GM12873 (cell line): ENCODE measurements around the gene ACER3.

Experiments
- TF ChIP-seq, protein P1 (sequence below): IDR thresholded peaks from 2 replicates; pipeline ENCODE4 v1.5.1; 2012; ENCODE audit warnings: low read depth, mild to moderate bottlenecking, moderate library complexity, low read length, control low read depth; ENCODE audit not compliant: insufficient read depth; ENCODE audit errors: missing control alignments

ACER3 gene

DNA sequence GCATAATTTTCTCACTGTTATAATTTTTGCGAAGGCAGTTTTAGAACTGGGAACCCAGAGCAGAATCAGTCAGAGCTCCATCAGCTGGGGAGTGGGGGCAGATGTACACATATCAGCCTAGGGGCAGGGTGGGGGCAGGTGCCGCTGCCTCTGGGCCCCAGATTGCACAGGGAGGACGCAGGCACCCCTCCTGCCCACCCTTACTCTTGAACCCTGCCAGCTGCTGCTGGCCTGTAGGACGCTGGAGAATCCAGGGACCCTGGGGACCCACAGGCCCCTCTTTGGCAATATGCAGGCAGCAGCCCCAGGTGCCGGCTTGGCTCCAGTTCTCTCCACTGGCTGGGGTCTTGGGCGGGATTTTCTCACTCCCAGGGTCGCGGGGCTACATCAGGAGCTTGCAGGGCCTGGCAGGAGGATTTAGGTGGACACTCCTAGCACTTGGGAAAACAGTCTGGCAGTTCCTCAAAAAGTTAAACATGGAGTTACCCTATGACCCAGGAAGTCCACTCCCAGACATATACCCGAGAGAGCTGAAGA, 197.3 kb downstream of the ACER3 start:
- TF ChIP-seq, protein P1, sequence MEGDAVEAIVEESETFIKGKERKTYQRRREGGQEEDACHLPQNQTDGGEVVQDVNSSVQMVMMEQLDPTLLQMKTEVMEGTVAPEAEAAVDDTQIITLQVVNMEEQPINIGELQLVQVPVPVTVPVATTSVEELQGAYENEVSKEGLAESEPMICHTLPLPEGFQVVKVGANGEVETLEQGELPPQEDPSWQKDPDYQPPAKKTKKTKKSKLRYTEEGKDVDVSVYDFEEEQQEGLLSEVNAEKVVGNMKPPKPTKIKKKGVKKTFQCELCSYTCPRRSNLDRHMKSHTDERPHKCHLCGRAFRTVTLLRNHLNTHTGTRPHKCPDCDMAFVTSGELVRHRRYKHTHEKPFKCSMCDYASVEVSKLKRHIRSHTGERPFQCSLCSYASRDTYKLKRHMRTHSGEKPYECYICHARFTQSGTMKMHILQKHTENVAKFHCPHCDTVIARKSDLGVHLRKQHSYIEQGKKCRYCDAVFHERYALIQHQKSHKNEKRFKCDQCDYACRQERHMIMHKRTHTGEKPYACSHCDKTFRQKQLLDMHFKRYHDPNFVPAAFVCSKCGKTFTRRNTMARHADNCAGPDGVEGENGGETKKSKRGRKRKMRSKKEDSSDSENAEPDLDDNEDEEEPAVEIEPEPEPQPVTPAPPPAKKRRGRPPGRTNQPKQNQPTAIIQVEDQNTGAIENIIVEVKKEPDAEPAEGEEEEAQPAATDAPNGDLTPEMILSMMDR, result no peak

DNA sequence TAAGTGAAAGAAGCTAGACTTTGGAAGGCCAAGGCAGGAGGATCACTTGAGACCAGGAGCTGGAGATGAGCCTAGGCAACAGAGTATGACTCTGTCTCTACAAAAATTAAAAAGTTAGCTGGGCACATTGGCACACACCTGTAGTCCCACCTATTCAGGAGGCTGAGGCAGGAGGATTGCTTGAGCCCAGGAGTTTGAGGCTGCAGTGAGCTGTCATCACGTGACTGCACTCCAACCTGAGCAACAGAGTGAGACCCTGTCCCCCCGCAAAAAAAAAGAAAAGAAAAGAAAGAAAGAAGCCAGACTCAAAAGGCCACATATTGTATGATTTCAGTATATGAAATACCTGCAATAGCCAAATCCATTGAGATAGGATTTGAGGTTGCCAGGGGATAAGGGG, 198.2 kb downstream of the ACER3 start:
- TF ChIP-seq, protein P1, result no peak

DNA sequence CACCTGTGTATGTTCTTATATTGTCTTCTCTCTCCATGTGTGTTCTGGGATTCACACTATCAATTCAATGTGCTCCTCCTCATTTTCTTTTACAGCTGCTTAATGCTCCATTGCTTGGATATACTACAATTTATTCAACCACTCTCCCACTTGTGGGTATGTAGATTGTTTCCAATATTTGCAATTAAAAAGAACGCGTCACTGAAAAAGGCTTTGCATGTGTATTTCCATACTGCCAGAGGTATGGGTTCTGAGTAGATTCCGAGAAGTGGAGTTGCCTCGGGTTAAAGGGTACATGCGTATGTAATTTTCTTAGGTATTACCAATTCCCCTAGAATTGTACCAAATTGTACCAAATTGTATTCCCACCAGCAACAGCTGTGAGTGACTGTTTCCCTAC, 199.1 kb downstream of the ACER3 start:
- TF ChIP-seq, protein P1, result no peak

DNA sequence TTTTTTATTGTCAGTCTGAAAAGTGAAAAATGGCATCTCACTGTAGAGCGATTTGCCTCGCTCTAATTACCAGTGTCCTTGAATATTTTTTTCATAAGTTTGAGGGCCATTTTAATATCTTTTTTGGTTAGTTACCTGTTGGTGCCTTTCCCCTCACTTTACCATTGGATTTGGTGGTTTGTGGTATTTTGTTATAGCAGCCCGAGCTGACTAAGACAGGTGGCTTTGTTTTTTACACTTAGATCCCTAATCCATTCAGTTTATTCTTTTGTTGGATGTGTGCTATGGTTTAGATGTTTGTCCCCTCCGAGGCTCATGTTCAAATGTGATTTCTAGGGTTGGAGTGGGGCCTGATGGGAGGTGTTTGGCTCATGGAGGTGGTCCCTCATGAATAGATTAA, 199.5 kb downstream of the ACER3 start:
- TF ChIP-seq, protein P1, result no peak

DNA sequence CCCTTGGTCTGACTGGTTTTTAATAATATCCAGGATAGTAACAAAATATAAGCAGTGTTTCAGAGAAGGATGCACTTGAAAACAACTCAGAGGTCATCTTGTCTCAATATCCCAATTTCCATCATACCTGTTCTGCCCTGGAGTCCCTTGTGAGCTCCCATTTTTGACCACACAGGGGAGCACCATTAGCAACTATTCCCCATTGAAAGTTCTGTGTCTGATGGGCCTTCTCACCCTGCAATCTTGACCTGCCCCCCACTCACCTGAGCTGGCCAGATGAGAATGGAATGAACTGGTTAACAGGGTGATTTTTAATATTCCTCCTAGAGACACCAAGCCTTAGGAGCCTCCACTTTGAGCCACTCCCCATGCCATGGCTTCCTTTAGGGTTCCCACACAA, 202.2 kb downstream of the ACER3 start:
- TF ChIP-seq, protein P1, result peak; percentile 30

DNA sequence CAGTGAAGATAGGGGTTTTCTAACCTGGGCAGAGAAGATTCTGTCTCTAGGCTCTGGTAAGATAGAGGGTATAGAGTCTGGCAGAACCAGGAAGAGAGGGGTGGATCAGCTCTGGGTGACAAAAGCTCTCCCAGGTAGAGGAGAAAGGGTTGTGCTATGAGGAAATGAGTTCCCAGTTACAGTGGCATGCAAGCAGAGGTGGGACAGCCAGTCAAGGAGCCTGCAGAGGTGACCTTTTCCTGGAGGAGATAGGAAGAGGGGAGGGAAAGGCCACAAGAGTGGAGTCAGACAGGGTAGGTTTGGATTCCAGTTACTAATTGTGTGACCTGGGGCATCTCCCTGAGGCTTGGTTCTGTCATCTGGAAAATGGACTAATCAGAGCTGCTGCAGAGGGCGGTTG, 202.7 kb downstream of the ACER3 start:
- TF ChIP-seq, protein P1, result no peak

DNA sequence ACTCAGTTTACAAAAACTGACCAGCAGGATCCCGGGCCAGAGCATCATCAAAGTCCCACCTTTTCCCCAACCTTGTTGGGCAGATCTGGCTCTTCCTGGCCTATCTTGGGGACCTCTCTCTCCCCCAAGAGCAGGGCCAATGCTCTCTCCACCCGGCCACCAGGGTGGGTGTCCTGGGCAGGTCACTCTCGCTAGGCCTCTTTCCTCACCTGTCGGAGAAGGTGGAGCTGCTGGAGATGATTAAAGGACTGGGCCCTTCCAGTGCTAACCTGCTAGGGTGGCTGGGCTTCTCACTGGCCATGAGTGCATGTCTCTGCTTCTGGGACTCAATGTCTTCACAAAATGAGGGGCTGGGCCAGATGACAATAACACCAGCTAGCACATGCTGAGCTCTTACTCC, 203.1 kb downstream of the ACER3 start:
- TF ChIP-seq, protein P1, result no peak

DNA sequence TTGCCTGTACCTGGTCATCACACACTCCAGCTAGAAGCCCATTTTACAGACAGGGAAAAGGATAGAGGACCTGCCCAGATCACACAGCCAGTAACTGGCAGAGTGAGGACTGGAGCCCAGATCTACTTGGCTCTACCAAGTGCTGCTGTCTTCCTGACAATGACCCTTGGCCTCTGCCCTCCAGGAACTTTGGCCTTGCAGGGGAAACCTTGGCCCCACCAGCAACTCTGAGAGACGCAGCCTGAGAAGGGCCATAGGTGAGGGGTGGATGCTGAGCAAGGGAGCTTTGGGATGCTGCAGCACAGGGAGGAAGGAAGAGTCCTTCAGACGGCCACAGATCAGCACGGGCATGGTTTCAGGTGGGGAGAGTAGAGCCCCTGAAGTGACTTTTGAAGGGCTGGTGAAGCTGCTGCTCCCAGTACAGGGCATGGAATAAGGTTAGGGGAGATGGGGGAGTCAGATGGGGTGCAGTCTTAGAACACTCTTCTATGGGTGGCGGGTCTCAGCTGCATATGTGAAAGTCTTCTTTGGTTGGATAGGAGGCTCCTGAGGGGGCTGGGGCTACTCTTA, 204.0 kb downstream of the ACER3 start:
- TF ChIP-seq, protein P1, result no peak
